CD14-positive monocyte (primary cell): Measurements from ENCODE around the gene PAN3. TPM values are rescaled to one million over a fixed set of nuclear protein-coding genes. Genes with fewer than 3 reads are reported as not detected.
A peak's percentile ranks its signal among the peaks of the same experiment; 100 is the strongest.

Experiments used
- DNase-seq, 3 donors: peaks; one replicate each; pipeline ENCODE4 v3.0.0-alpha.2; 2011 to 2022
- H2AFZ ChIP-seq: 2 replicates; pipeline ENCODE4 v1.6.0; 2012; ENCODE audit warnings: mild to moderate bottlenecking, low read depth, low read length, inconsistent platforms; ENCODE audit not compliant: insufficient read depth, poor library complexity, severe bottlenecking
- H3K27ac ChIP-seq, 2 donors: 1 replicate in 1 of 2; 2 replicates in 1 of 2; pipeline ENCODE4 v1.5.1; 2012 to 2013; ENCODE audit warnings: low read length in 2 of 2, control low read depth in 1 of 2, inconsistent platforms in 1 of 2, low read depth in 1 of 2, mild to moderate bottlenecking in 1 of 2
- H3K27me3 ChIP-seq, 2 donors: one replicate each; pipeline versions ENCODE4 v1.6.0 to v1.6.1; 2011 to 2013; ENCODE audit warnings: low read length in 2 of 2; ENCODE audit not compliant: control insufficient read depth in 2 of 2, insufficient read depth in 2 of 2
- H3K36me3 ChIP-seq, 2 donors: replicated peaks in 1 of 2; 1 replicate in 1 of 2; 2 replicates in 1 of 2; pipeline versions ENCODE4 v1.5.1 to v1.6.1; 2012 to 2013; ENCODE audit warnings: low read length in 2 of 2, control low read depth in 1 of 2, inconsistent platforms in 1 of 2, mild to moderate bottlenecking in 1 of 2; ENCODE audit not compliant: insufficient read depth in 2 of 2, control insufficient read depth in 1 of 2
- H3K4me1 ChIP-seq, 2 donors: 1 replicate in 1 of 2; 2 replicates in 1 of 2; pipeline versions ENCODE4 v1.5.1 to v1.6.1; 2012 to 2013; ENCODE audit warnings: low read length in 2 of 2, control low read depth in 1 of 2, inconsistent platforms in 1 of 2, mild to moderate bottlenecking in 1 of 2, moderate library complexity in 1 of 2; ENCODE audit not compliant: insufficient read depth in 2 of 2, control insufficient read depth in 1 of 2
- H3K4me2 ChIP-seq: replicated peaks from 2 replicates; pipeline ENCODE3; 2012; ENCODE audit warnings: low read length, moderate library complexity, mild to moderate bottlenecking; ENCODE audit not compliant: poor library complexity, severe bottlenecking; ENCODE audit errors: extremely low read depth
- H3K4me3 ChIP-seq, 3 experiments: fragments of 200-600 bp in 1 of 3; sonication (generic) in 1 of 3; replicated peaks in 1 of 3; 1 replicate in 2 of 3; 2 replicates in 1 of 3; pipeline ENCODE4 v1.5.1; 2011 to 2013; ENCODE audit warnings: low read length in 3 of 3, mild to moderate bottlenecking in 3 of 3, control low read depth in 2 of 3, low read depth in 2 of 3, inconsistent platforms in 1 of 3, moderate library complexity in 1 of 3
- H3K79me2 ChIP-seq: 2 replicates; pipeline ENCODE4 v1.6.0; 2012; ENCODE audit warnings: mild to moderate bottlenecking, control low read depth, inconsistent platforms, low read length, moderate library complexity; ENCODE audit not compliant: insufficient read depth
- H3K9ac ChIP-seq: 2 replicates; pipeline ENCODE4 v1.6.0; 2017; ENCODE audit warnings: low read length, mild to moderate bottlenecking; ENCODE audit not compliant: insufficient read depth, poor library complexity, severe bottlenecking
- H3K9me3 ChIP-seq, 2 donors: replicated peaks in 1 of 2; 1 replicate in 1 of 2; 2 replicates in 1 of 2; pipeline versions ENCODE4 v1.5.1 to v1.6.1; 2012 to 2013; ENCODE audit warnings: low read length in 2 of 2, control low read depth in 1 of 2; ENCODE audit not compliant: control insufficient read depth in 1 of 2, insufficient read depth in 1 of 2
- H4K20me1 ChIP-seq: 2 replicates; pipeline ENCODE4 v1.6.0; 2012; ENCODE audit warnings: mild to moderate bottlenecking, low read length, control low read depth, moderate library complexity; ENCODE audit not compliant: insufficient read depth
- H3K27ac Mint-ChIP-seq, 7 donors: one replicate each; pipeline ENCODE4 v1.8.0; 2020; ENCODE audit warnings: mild to moderate bottlenecking in 7 of 7, mixed read lengths in 7 of 7, moderate library complexity in 6 of 7, inconsistent platforms in 2 of 7
- H3K27me3 Mint-ChIP-seq, 3 donors: one replicate each; pipeline ENCODE4 v1.8.0; 2021 to 2022; ENCODE audit warnings: low read depth in 3 of 3, mild to moderate bottlenecking in 3 of 3, mixed read lengths in 3 of 3, moderate library complexity in 3 of 3, inconsistent platforms in 1 of 3
- H3K36me3 Mint-ChIP-seq, 2 donors: one replicate each; pipeline ENCODE4 v1.8.0; 2020; ENCODE audit warnings: mixed read lengths in 2 of 2, inconsistent platforms in 1 of 2, mild to moderate bottlenecking in 1 of 2
- H3K4me1 Mint-ChIP-seq: one replicate; pipeline ENCODE4 v1.8.0; 2020; ENCODE audit warnings: mild to moderate bottlenecking, mixed read lengths
- H3K4me3 Mint-ChIP-seq, 2 donors: one replicate each; pipeline ENCODE4 v1.8.0; 2020; ENCODE audit warnings: mild to moderate bottlenecking in 2 of 2, mixed read lengths in 2 of 2, moderate library complexity in 1 of 2
- H3K9me3 Mint-ChIP-seq, 7 donors: one replicate each; pipeline ENCODE4 v1.8.0; 2020 to 2022; ENCODE audit warnings: mixed read lengths in 7 of 7, mild to moderate bottlenecking in 6 of 7, moderate library complexity in 6 of 7, inconsistent platforms in 2 of 7
- WGBS: methylation state at CpG from one replicate; pipeline ENCODE4 v1.1.5; 2013; ENCODE audit warnings: missing lambda C conversion rate; ENCODE audit not compliant: insufficient coverage; 5-methylcytosine and 5-hydroxymethylcytosine counted together
- intact Hi-C, 2 donors: fragments of 100-400 bp; cut with micrococcal nuclease; formaldehyde crosslinking; loops; one replicate each; pipeline versions ENCODE4 v1.15.0 to v1.15.1; 2023
- polyA plus RNA-seq, 3 donors: library from polyadenylated mRNA; depleted of rRNA in 1 of 3; unstranded in 2 of 3; stranded (reverse) in 1 of 3; fragments of 300-500 nt in 2 of 3; fragments of >200 nt in 1 of 3; fragmentation: Illumina TruSeq in 2 of 3; gene quantifications; 1 replicate in 2 of 3; 2 replicates in 1 of 3; pipeline ENCODE4 v1.2.3, GENCODE V29; 2012 to 2021
- TF ChIP-seq, protein P1 (sequence below): fragments of 200-600 bp; IDR thresholded peaks from one replicate; pipeline ENCODE4 v1.8.0; 2022; ENCODE audit warnings: antibody characterized with exemption, mild to moderate bottlenecking

The PAN3 gene
- polyA plus RNA-seq, 3 donors: 3.0 to 27.9 (median 3.2) TPM

DNA sequence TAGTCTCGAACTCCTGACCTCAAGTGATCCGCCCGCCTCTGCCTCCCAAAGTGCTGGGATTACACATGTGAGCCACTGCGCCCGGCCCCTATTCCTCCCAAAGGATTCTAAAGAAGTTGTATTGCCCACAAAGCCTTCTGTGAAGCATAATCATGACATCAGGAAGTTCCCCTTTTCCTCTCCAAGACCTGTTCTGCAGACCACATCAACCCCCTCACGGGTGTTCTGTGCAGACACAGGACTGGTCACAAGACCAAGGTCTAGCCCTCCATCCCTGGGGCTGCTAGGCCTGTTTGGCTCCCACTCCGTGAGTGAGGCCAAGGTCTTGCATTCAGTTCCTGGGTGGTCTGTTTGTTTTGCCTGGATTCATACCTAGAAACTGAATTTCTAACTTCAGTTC is 178.5 kb downstream of the PAN3 start:
- H3K9me3 ChIP-seq: no peaks in the 10 kb centered on the region
- Mint-ChIP-seq H3K4me3 (no peak overlapping the region), H3K4me1 (peaks cover 11% of the 10 kb centered on the region), H3K27ac (no peak overlapping the region), H3K9me3 (no peaks in the 10 kb centered on the region), H3K36me3 (no peaks in the 10 kb centered on the region), H3K27me3 (peaks cover 0 to 9% (median 7%) of the 10 kb centered on the region in 3 donors)
- H3K27ac ChIP-seq: no peak overlapping the region
- peaks cover 0 to 4% of the 10 kb centered on the region in 2 donors for H3K4me1 ChIP-seq
- H3K4me3 ChIP-seq: no peak overlapping the region
- H2AFZ ChIP-seq: no peak overlapping the region
- H3K36me3 ChIP-seq: no peaks in the 10 kb centered on the region
- no peaks in the 10 kb centered on the region for H4K20me1 ChIP-seq
- H3K4me2 ChIP-seq: no peak overlapping the region
- intact Hi-C loops: no loop called here
- TF ChIP-seq, protein P1, sequence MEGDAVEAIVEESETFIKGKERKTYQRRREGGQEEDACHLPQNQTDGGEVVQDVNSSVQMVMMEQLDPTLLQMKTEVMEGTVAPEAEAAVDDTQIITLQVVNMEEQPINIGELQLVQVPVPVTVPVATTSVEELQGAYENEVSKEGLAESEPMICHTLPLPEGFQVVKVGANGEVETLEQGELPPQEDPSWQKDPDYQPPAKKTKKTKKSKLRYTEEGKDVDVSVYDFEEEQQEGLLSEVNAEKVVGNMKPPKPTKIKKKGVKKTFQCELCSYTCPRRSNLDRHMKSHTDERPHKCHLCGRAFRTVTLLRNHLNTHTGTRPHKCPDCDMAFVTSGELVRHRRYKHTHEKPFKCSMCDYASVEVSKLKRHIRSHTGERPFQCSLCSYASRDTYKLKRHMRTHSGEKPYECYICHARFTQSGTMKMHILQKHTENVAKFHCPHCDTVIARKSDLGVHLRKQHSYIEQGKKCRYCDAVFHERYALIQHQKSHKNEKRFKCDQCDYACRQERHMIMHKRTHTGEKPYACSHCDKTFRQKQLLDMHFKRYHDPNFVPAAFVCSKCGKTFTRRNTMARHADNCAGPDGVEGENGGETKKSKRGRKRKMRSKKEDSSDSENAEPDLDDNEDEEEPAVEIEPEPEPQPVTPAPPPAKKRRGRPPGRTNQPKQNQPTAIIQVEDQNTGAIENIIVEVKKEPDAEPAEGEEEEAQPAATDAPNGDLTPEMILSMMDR: no peak
- DNase-seq: peak in 2 of 3 donors; percentile 3 to 11
- WGBS: 45% methylated on average over 6 of the region's 7 CpGs
- H3K27me3 ChIP-seq: peaks cover 0 to under 1% of the 10 kb centered on the region in 2 donors
- H3K9ac ChIP-seq: no peak overlapping the region
- no peaks in the 10 kb centered on the region for H3K79me2 ChIP-seq

DNA sequence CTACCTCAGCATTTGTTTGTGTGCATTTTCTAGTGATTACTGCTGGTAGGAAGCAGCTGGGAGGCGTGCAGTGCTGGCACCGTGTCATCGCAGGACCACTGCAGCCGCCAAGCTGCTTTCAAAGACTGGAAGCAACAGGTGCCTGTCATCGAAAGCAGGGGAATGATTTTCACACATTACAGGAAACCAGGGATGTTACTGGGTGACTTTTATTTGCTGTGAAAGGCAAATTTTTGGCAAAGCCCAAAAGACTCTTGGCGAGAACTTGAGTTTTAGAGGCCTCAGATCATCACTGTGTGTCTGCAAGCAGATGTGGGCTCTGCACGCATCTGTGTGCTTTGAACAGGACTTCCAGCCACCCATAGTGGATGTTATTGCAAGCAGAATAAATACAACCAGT is 180.2 kb downstream of the PAN3 start:
- H3K27ac ChIP-seq: no peak overlapping the region
- Mint-ChIP-seq H3K27me3 (peaks cover 5 to 17% (median 7%) of the 10 kb centered on the region in 3 donors), H3K4me3 (no peak overlapping the region), H3K27ac (no peak overlapping the region), H3K36me3 (no peaks in the 10 kb centered on the region), H3K9me3 (no peaks in the 10 kb centered on the region), H3K4me1 (peaks cover 11% of the 10 kb centered on the region)
- no peak overlapping the region for H3K4me2 ChIP-seq
- no peak for DNase-seq
- H3K36me3 ChIP-seq: no peaks in the 10 kb centered on the region
- peaks cover 0 to 3% of the 10 kb centered on the region in 2 donors for H3K27me3 ChIP-seq
- intact Hi-C loops: no loop called here
- no peaks in the 10 kb centered on the region for H3K79me2 ChIP-seq
- no peaks in the 10 kb centered on the region for H4K20me1 ChIP-seq
- H3K9ac ChIP-seq: no peak overlapping the region
- H2AFZ ChIP-seq: no peak overlapping the region
- H3K4me3 ChIP-seq: no peak overlapping the region
- 78% methylated on average over 6 of the region's 7 CpGs for WGBS
- TF ChIP-seq, protein P1: no peak
- no peaks in the 10 kb centered on the region for H3K9me3 ChIP-seq
- H3K4me1 ChIP-seq: peaks cover 0 to 4% of the 10 kb centered on the region in 2 donors
